ENCODE results near the gene SAMD8. TPM values are rescaled to one million over a fixed set of nuclear protein-coding genes. Genes with fewer than 3 reads are reported as not detected.
"Not testable (repeated sequence)": the region's sequence is repeated elsewhere in the genome, so short reads cannot be mapped to it uniquely, and the experiment has no call there.

SAMD8 gene
- polyA plus RNA-seq, 3 donors: 3.0 to 14.1 (median 10.9) TPM

DNA sequence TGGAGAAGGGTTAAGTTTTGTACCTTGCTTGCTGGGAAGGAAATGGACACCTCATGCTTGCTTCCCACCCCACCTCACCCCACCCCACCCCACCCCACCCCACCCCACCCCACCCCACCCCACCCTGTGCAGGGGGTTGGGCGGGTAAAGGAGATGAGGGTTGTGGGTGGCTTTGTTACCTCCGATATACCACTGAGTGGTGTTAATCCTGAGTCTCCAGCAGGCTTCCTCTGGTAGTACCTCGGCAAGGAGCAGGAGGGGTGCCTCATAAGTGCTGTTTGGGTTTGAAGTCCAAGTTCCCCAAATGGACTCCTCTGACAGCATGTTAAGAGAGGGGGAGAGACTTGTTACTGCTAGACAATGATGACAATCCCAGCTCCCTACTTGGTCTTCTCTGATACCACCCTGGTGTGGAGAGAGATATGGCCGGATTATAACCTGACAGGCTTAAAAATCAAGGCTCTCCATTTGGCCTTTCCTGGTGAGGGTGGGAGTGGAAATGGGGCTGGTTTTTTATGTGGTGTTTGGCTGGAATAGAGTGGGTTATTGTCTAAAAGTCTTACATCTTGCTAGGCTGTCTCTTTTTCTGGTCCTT lies 11.7 kb downstream of the SAMD8 start:
- no peak overlapping the region for H3K27ac ChIP-seq (ENCODE audit: low read depth, low read length)
- 87 to 92% (median 91%) methylated on average over 3 to 4 of the region's 4 CpGs for WGBS, 3 donors

DNA sequence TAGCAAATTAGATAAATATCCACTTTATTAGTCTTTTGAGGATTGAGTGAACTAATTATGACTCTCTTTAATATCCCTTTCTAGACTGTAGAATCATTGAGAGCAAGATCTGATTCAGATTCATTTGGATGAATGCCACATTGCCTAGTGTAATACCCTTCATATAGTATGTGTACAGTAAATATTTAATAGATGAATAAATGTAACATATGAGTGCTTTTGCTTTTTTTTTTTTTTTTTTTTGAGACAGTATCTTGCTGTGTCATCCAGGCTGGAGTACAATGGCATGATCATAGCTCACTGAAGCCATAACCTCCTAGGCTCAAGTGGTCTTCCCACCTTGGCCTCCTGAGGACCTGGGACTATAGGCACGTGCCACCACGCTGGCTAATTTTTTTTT lies 14.8 kb downstream of the SAMD8 start:
- whole genome bisulfite sequencing, 3 donors: 95 to 98% (median 96%) methylated on average over 2 of the region's 2 CpGs

DNA sequence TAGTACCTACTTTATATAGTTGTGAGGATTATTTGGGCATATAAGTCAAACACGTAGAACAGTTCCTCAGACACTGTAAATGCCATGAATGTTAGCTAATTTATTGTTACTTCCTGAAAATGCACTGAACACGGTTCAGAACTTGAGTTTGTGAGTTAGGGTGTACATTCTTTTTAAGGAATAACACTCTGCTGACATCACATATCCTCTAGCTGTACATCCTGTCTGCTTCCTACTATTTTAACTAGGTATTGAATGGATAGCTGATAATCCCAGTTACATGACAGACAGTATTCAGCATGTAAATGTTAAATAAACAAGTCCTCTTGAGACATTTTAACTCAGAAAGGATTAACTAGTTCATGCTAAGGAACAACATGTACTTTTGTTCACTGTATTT lies 16.0 kb downstream of the SAMD8 start:
- no peak overlapping the region for H3K27ac ChIP-seq (ENCODE audit: low read depth, low read length)
- WGBS, 3 donors: 34 to 61% (median 40%) methylated on average over 2 of the region's 2 CpGs

More for the DNA sequence above, 14.8 kb downstream of the SAMD8 start:
- H3K27ac ChIP-seq (ENCODE audit: low read depth, low read length): no peak overlapping the region

DNA sequence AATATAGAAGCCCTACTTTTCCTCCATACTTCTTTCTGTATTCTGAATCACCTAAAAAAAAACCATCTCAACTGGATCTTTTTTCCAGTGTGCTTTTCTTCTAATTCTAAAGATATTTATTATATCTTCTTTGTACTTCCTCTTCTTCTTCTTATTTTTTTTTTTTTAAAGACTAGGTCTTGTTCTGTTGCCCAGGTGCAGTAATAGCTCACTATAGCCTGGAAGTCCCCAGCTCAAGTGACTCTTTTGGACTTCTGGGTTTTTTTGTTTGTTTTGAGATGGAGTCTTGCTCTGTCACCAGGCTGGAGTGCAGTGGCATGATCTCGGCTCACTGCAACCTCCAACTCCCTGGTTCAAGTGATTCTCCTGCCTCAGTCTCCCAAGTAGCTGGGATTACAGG lies 17.5 kb downstream of the SAMD8 start:
- not testable (repeated sequence) for H3K27ac ChIP-seq (ENCODE audit: low read depth, low read length)
- 94 to 100% (median 100%) methylated on average over 1 of the region's 1 CpG for WGBS, 3 donors

DNA sequence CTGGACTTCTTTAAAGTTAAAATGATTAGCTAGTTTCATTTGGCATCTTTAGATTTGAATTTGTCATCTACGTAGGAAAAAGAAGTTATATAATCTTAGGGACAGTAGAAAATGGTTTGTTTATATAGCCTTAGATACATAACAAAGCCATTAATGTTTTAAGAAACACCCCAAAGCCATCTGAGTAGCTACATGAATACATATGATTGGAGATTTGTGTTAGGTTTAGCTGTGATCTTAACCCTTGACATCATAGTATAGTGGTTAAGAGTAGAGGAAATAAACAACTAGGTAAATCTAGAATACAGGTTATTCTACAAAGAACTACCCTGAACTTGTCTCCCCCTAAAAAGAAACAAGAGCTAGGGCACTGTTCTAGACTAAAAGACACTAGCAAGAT lies 18.1 kb downstream of the SAMD8 start:
- 66 to 75% (median 74%) methylated on average over 1 of the region's 1 CpG for WGBS, 3 donors
- H3K27ac ChIP-seq (ENCODE audit: low read depth, low read length): no peak overlapping the region

DNA sequence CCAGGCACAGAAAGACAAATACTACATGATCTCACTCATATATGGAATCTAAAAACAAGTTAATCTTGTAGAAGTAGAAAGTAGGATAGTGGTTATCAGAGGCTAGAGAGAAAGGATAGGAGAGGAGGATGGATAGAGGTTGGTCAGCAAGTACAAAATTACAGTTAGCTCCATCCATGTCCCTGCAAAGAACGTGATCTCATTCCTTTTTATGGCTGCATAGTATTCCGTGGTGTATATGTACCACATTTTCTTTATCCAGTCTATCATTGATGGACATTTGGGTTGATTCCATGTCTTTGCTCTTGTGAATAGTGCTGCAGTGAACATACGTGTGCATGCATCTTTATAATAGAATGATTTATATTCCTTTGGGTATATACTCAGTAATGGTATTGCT lies 22.2 kb downstream of the SAMD8 start:
- 80 to 82% (median 80%) methylated on average over 3 of the region's 3 CpGs for WGBS, 3 donors
- not testable (repeated sequence) for H3K27ac ChIP-seq (ENCODE audit: low read depth, low read length)

DNA sequence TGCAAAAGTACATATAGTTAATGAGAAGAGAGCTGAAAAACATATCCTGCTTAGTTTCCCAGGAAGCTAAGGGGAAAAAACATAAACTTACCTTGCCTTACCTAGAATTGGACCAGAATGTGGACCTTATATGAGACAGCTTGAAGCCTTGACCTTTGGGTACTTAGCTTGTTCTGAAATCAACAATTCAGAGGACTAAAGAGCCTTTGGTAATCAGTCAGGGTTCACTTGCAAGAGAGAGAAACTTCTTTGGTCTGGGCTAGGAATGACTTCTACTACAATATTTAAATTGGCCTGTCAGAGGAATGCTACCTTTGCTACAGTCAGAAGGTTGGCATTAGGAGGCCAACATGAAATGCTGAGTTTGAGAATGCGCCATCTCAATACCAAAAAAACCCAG lies 24.9 kb downstream of the SAMD8 start:
- 95 to 97% (median 97%) methylated on average over 1 of the region's 1 CpG for WGBS, 3 donors

DNA sequence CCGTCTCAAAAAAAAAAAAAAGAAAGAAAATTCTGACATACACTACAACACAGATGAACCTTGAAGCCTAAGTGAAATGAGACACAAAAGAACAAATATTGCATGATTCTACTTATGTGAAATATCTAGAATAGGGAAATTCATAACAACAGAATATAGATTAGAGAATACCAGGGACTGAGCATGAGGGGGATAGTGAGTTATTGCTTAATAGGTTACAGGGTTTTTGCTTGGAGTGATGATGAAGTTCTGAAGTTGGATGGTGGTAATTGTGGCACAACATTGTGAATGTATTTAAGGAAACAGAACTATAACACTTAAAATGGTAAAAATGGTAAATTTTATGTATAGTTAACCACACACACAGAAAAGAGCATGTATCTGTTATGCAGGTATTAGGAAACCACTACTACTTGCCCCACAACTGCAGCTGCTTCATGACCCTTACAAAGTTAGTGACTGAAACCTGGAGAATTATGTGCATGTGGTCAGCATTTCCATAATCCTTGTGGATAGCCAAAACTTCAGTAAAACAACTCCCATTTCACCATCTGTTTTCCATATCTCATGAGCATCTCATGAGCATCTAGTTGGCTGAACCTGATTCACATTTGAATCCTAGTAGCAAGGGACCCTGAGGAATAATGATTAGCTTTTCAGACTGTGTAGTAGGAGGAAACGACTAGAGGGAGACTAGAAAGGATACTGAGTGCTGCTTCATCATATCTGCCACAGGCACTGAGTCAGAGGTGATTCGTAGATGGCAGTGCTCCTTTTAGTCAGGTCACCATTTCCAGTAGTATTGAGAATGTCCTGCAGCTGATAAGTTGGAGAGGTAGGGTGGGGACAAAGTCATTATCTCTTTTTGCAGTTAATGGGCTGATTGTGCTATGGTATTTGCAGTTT lies 26.3 kb downstream of the SAMD8 start:
- 52 to 55% (median 52%) methylated on average over 3 of the region's 3 CpGs for WGBS, 3 donors
- no peak overlapping the region for H3K27ac ChIP-seq (ENCODE audit: low read depth, low read length)

More for the DNA sequence above, 24.9 kb downstream of the SAMD8 start:
- H3K27ac ChIP-seq (ENCODE audit: low read depth, low read length): no peak overlapping the region

DNA sequence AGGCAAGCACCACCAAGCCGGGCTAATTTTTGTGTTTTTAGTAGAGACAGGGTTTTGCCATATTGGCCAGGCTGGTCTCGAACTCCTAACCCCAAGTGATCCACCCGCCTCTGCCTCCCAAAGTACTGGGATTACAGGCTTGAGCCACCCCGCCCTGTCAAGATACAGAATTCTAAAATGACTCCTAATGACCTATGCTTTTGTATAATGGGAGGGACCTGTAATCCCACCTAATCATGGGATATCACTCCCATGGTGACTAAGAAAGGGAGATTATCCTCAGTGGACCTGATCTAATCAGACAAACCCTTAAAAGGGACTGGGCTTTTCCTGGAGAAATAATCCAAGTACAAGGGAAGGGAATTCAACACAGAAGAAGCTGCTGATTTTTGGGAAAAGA lies 28.8 kb downstream of the SAMD8 start:
- 98 to 99% (median 98%) methylated on average over 4 of the region's 4 CpGs for WGBS, 3 donors
- H3K27ac ChIP-seq (ENCODE audit: low read depth, low read length): no peak overlapping the region

DNA sequence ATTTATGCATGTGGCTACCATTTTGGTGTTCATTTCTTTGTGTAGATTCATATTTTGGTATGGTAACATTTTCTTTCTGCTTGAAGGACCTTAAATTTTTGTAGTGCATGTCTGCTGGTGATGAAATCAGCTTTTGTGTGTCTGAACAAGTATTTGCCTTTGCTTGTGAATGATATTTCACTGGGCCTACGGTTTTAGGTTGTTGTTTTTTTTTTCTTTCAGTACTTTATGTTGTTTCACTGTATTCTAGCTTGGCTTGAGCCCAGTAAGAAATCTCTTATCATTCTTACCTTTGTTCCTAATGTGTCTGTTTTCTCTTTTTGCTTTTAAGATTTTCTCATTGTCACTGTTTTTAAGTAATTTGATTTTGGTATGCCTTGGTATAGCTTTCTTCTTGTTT lies 31.9 kb downstream of the SAMD8 start:
- WGBS, 3 donors: 29 to 68% (median 58%) methylated on average over 1 of the region's 1 CpG
- no peak overlapping the region for H3K27ac ChIP-seq (ENCODE audit: low read depth, low read length)

DNA sequence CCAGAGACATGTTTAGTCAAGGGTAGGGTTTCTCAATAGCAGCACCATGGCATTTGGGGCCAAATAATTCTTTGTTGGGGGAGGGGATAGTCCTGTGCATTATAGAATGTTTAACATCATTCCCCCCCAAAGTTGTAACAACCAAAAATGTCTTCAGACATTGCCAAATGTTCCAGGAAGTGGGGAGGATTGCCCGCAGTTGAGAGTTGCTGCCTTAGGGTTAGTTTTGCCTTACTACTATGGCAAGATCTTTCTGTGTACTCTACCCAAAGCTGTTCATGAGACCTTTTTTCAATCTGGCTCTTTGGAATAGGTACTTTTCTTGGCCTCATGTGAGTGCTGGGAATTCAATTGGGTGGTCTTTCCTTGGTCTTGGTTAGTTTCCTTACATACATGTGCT lies 34.1 kb downstream of the SAMD8 start:
- H3K27ac ChIP-seq (ENCODE audit: low read depth, low read length): no peak overlapping the region
- WGBS, 3 donors: 56 to 95% (median 62%) methylated on average over 1 of the region's 1 CpG

DNA sequence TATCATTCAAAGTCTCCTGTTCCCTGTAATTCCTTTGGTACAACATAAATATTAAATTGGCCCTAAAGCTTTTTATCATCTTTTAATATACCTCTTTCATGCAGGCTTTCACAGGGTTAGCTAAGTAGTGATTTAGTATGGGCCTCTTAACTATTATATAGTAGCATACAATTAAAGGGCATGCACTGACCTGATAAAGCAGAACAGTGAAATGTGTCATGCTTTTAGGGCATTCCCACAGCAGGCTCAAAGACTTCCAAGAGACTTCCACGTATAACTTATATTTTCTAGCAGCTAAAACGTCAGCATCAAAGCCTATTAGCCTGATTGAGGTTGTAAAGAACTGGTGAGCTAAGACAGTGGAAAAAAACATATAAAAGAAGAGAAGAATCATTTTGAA lies 35.3 kb downstream of the SAMD8 start:
- WGBS, 3 donors: 90 to 95% (median 92%) methylated on average over 2 of the region's 2 CpGs
- no peak overlapping the region for H3K27ac ChIP-seq (ENCODE audit: low read depth, low read length)

DNA sequence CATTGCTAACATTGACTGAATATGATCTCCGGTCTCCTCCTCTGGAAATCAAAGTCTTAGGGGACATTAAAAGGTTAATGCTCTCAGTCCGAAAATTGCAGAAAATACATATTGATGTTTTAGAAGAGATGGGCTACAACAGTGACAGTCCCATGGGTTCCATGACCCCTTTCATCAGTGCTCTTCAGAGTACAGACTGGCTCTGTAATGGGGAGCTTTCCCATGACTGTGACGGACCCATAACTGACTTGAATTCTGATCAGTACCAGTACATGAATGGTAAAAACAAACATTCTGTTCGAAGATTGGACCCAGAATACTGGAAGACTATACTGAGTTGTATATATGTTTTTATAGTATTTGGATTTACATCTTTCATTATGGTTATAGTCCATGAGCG lies 39.2 kb downstream of the SAMD8 start:
- WGBS, 3 donors: 90 to 94% (median 91%) methylated on average over 5 of the region's 5 CpGs
- H3K27ac ChIP-seq (ENCODE audit: low read depth, low read length): no peak overlapping the region

DNA sequence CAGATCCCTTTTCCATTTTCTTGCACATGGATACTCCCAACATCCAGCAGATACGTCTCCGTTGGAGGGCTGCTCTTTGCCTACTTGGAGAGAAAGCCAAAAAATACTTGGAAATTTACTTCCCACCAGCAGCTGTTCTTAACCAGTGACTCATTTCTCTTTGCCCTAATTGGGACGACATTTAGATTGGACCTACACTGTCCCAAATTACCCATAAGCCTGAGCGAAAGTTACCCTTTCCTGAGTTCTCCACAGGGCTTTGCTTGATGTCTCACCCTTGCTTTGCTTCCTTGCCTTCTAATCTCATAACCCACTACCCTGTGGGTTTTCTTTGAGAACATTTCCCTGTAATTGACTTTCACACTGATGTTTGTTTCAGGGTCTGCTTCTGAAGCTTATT lies 48.1 kb downstream of the SAMD8 start:
- WGBS, 3 donors: 56 to 78% (median 66%) methylated on average over 4 of the region's 4 CpGs
- H3K27ac ChIP-seq (ENCODE audit: low read depth, low read length): no peak overlapping the region

DNA sequence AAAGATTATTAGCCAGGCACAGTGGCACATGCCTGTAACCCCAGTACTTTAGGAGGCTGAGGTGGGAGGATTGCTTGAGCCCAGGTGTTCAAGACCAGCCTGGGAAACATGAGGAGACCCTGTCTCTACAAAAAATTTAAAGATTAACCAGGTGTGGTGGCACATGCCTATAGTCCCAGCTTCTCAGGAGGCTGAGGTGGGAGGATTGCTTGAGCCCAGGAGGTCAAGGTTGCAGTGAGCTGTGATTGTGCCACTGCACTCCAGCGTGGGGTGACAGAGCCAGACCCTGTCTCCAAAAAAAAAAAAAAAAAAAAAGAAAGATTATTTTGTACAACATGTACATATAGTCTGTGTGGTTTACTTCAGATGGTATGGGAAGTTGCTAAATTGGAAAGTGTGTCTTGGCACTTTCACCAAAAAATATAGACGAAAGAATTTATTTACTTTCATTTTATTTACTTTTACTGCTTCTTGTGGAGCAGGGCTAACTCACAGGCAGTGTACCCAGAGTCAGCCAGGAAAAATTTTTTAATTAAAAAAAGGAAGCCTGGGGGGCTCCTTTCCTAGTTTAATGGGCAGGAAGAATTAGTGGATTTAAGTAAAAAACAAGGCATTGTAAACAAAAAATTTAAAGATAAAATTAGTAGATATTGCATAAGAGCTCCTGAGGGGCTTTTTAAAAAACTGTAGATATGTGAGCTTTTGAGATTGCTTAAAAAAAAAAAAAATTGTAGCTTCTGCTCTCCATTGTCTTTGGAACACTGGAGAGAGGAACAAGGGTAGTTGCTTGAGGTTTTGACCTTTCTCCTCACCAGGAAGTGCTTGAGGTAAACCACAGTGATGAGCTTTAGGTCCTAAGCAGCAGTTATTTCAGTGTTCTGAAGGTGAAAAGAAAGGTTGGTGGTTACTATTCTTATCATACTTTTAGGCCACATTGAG lies 54.5 kb downstream of the SAMD8 start:
- WGBS, 3 donors: 32 to 47% (median 47%) methylated on average over 2 of the region's 2 CpGs
- no peak overlapping the region for H3K27ac ChIP-seq (ENCODE audit: low read depth, low read length)

DNA sequence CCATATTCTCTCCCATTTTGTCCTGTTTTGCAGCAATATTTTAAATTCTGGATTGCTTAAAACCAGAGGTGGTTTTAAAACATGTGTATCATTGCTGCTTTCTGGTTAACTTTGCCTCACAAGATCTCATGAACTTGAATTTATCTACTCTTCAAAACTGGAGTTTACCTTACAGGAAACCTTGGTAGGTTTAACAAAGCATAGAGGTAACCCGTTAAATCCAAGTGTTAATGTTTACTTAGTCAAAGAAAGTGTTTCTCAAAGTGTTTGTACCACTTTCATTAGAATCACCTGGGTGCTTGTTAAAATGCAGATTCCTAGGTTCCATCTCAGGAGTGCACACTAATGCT lies 55.1 kb downstream of the SAMD8 start:
- H3K27ac ChIP-seq (ENCODE audit: low read depth, low read length): no peak overlapping the region
- WGBS, 3 donors: 29 to 68% (median 68%) methylated on average over 1 of the region's 1 CpG

DNA sequence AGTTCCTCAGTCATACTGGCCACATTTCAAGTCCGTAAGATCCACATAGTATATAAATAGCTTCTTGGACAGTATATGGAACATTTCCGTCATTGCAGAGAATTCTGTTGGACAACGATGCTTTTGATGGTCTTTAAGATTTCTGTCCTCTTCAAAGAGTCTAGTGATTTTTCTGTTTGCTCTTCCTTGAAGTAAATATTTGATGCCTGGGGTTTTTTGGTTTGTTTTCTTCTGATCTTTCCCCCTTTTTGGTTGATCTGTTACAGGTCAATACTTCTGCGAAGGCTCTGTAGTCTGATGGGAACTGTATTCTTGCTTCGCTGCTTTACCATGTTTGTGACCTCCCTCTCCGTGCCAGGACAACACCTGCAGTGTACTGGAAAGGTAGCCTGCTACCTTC lies 56.8 kb downstream of the SAMD8 start:
- WGBS, 3 donors: 84 to 95% (median 94%) methylated on average over 6 of the region's 6 CpGs
- H3K27ac ChIP-seq (ENCODE audit: low read depth, low read length): no peak overlapping the region

DNA sequence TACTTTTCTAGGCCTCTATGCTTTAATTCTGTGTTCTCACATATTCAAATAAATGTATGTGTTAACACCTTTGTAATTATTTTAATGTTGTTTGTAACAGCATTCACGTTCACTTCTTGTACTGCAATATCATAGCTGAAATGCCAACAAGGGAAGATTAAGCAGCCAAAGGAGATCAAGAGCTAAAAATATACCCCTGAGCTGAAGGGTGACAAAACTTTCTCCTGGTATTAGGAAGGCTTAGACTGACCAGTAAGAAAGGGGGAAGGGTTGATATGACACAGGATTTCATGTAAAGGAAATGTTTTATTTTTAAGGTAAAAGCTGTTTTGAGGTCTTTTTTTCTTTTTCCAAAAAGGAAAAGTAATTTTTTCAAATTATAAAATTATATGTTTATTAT lies 58.8 kb downstream of the SAMD8 start:
- 59 to 87% (median 73%) methylated on average over 1 of the region's 1 CpG for WGBS, 3 donors
- H3K27ac ChIP-seq (ENCODE audit: low read depth, low read length): no peak overlapping the region

DNA sequence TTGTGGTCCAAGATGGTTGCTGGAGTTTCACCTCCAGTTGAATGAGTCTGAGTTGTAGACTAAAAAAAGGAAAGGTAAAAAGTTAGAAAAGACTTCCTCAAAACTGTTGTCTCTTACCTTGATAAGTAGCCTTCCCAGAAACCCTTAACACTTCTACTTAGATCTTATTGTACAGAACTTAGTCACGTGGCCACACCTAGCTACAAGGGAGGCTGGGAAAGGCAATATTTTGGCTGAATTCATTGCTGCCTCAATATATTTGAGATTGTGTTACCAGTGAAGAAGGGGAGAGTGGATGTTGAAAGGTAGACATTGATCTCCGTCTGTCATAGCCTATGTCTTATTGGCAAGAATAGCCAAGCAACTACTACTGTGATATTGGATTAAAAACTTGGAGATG lies 63.6 kb downstream of the SAMD8 start:
- WGBS, 3 donors: 97 to 100% (median 99%) methylated on average over 2 of the region's 2 CpGs
- no peak overlapping the region for H3K27ac ChIP-seq (ENCODE audit: low read depth, low read length)

Measured in adipose tissue (tissue), 3 donors.